GM08714 (cell line): ENCODE results near the gene UNC5A.

Experiments
- H3K4me3 ChIP-seq: fragments of 200-500 bp; sonication (Bioruptor generic); 2 replicates; pipeline ENCODE4 v1.5.1; 2014; ENCODE audit warnings: mild to moderate bottlenecking, low read length, inconsistent platforms
- ZNF274 ChIP-seq: IDR thresholded peaks from 2 replicates; pipeline ENCODE4 v1.6.1; 2012; ENCODE audit warnings: mild to moderate bottlenecking, low read depth, low read length

UNC5A gene

DNA sequence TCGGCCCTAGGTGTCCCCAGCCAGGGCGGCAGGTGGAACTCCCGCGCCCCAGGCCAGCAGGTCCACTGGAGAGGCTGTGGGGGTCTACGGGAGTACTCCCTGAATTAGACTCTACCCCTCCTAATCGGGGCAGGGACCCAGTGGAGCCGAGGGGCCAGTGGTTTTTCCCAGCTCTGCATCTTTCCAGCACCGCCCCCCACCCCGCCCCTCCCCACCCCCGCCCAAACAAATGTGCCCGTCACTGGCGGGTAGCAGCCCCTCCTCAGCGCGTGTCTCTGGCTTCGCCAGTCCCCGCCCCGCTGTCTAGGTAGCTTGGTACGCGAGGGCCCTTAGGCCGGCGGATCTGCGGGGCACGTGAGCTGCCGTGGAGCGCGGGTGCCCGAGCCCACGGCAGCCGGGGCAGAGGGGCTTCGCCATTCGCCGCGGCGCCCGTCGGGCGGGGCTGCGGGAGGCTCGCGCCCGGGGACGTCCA, 7.0 kb downstream of the UNC5A start:
- no peak for TF ChIP-seq ZNF274
- H3K4me3 ChIP-seq, result peak overlapping the region; percentile 7; the same call in 1 of the 2 replicates

DNA sequence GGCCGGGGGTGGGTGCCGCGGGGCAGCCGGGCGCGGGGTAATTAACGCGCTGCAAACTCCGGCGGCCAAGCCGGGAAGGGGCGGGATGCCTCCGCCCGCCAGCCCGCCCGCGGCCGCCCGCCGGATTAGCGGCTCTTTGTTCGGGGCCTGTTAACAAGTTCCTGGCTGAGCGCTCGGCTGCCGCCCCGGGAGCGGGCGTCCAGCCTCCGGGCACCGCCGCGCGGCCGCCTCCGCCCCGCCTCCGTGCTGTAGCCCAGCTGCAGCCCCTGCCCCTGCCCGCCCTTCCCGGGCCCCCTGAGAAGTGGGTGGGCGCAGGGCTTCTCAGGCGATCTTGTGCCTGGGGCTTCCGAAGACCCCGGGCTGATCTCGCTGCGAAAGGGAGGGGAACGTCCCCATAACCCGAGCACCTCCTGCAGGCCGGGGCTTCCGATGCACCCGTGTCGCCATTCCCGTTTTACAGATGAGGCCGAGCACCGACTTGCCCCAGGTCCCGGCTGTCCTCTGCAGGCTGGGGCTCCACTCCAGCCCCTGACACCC, 7.5 kb downstream of the UNC5A start:
- H3K4me3 ChIP-seq, result peak overlapping the region; percentile 7; the same call in 1 of the 2 replicates
- TF ChIP-seq ZNF274, result no peak

DNA sequence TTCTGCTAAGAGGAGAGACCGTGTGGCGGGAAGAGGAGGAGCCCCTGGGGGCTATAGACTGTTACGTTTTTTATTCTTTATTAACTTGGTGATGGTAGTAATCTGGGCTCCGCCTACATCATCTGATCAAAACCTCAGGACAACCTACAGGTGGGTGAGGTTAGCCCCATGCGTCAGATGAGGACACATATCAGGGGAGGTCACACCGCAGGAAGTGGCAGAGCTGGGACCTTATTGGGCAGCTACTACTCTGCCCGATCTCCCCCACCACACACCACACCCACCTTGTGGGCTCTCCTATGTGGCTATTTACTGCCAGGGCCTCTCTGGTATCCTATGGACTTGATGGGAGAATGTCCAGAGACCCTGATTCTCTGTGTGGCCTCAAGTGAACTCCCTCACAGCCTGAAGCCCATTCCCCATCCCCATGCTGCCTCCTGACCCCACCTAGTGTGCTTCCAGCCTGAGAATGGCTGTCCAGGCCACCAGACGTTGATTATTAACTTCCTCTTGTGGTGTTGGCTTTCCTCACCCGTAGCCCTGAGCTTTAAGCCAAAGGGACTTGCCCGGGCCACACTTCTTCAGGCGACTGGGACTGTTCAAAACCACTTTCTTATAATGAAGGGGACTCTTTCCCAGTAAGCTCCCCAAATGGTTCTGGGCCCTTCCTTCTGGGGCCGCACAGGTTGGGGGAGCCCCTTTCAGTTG, 8.2 kb downstream of the UNC5A start:
- peak overlapping the region; percentile 7; the same call in 1 of the 2 replicates for H3K4me3 ChIP-seq
- TF ChIP-seq ZNF274, result no peak

DNA sequence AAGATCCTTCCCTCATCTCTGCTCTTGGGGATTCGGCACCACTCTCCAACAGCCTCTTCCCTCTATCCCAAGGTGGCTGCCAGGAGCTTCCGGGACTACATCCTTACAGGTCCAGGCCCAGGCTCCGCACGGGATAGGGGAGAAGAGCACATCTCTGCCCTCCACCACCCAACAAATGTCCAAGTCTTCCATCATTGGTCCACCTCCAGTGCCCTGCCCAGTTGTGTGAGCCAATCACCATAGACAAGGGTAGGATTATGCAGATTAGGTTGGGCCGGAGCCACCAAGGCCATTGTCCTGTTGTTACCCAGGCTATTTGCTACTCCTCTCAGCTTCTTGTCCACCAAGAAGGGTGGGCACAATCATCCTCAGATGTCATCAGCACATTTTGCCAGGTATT, 9.1 kb downstream of the UNC5A start:
- H3K4me3 ChIP-seq, result no peak overlapping the region
- TF ChIP-seq ZNF274, result no peak

DNA sequence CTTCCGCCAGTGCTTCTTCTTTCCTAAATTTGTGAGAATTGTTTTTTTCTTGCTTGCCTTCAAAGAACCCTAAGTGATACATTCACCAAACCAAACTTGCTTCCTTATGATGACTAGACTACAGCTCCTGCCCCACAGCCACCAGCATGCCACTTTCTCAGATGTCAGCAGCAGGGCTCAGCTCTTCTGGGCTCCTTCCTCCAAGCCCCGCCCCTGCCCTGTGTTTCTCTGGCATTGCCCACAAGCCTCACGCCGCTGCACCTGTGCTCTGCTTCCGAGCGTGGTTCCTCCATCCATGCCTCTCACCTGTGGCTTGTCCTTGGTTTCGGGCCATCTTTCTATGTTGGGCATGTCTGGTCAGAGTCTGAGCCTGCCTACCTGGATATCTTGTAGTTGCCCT, 10.6 kb downstream of the UNC5A start:
- no peak overlapping the region for H3K4me3 ChIP-seq
- no peak for TF ChIP-seq ZNF274

DNA sequence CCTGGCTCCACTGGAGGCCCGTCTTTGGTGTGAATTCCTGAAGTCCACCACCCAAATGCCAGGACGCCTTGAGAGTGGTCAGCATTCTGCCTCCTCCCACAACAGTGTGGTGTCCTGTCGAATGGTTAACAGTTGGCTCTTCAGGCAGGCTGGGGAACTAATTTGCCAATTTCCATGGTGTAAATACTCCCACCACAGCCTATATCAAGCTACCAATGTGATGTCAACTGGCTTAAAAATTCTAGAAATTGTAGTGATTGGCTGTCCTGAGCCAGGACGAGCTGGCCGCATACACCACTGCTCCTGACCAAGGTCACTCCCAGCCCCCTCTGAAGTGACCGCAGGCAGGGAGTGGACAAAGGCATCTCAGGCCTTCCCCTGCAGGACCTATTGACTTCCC, 11.1 kb downstream of the UNC5A start:
- no peak for TF ChIP-seq ZNF274
- H3K4me3 ChIP-seq, result no peak overlapping the region

DNA sequence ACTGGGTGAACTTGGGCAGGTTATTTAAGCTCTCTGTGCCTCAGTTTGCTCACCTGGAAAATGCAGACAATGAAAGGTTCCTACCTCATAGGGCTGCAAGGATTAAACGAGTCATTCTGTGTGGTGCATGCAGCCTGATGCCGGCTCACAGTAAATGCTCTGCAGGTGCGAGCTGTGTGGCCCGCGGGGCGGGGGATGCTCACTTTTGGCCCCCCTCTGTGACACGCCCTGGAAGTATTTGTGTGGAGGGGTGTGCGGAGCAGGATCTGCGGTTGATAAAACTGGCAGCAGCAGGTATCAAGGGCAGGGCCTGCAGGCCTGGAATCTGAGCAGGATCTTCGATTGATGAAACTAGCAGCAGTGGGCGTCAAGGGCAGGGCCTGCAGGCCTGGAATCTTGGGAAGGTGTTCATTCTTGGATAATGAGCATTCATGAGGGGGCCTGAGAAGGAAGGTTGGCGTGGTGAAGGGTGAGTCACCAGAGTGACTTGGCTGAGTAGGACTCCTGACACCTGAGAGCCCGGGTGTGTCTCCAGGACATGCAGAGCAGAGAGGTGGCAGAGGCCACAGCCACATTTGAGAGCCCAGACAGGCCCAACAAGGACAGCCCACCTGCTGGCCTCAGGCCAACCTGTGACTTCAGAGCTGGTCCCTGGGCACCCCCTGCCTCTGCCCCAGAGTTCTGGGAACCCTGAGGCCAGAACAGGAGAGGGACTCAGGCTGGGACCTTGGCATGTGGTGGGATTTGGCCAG, 11.9 kb downstream of the UNC5A start:
- TF ChIP-seq ZNF274, result no peak
- H3K4me3 ChIP-seq, result no peak overlapping the region

DNA sequence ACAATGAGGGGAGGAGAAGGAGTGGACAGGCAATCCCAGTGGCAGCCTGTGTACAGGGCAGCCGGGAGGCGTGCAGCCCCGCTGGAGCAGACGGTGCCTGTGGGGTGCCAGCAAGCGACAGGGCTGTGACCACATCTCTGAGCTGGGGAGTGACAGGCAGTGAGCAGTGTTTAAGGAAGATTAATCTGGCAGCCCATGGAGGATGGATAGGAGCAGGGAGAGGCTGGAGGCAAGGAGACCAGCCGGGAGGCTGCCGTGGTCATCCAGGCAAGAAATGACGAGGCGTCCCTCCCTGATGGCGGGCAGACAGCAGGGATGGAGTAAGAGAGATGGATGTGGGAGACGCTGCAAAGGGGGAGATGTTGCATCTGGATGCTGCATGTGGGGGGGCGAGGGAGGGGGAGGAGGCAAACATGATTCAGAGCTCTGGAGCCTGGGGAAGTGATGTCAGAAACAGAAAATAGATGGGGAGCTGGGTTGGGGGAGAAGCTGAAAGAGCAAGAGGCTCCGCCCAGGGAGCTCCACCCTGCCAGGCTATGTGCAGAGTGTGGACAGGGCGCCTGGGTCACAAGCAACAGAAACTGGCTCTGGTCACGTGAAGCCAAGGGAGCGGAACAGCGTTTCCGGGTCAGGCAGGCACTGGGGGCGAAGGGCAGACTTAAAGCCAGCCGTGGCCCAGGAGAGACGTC, 12.6 kb downstream of the UNC5A start:
- TF ChIP-seq ZNF274, result no peak
- no peak overlapping the region for H3K4me3 ChIP-seq

DNA sequence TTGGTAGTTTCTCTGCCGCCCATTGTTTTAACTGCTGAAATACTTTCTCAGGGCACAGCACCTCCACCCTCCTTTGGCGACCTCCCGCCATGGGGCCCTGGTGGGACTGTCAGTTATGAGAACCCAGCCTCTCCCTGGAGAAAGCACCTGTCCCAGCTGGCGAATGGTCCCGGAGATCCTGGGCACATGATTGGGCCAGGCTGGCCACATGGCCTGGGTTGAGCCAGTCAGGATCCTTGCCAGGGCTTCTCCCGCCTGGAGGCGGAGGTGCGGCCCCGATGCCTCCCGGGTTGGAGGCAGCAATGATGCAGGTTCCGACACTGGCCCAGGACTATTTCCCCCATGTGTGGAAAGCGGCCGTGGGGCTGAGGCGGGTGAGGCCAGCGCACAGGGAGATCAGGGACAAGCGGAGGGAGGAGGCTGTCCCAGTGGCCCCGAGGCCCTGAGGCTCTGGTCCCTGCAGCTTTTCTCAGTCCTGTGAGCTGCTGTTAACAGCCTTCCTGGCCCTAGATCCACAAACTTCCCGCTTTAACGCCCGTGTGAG, 13.6 kb downstream of the UNC5A start:
- TF ChIP-seq ZNF274, result no peak

DNA sequence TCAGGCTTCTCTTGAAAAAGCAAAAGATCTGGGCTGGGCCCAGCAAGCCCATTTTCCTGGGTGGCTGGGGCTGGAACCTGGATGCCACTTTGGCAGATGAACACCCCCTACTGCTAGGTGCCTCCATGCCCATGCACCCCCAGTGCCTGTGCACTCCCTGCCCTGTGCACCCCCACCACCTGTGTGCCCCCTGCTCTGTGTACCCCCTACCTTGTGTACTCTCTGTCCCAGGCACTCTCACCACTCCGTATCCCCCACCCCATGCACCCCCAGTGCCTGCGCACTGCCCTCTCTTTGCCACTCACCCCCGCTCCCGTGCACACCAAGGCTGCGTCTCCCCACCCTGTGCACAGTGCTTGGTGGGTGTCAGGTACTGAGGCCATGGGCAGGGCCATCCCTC, 14.2 kb downstream of the UNC5A start:
- no peak overlapping the region for H3K4me3 ChIP-seq
- no peak for TF ChIP-seq ZNF274

More for the DNA sequence above, 13.6 kb downstream of the UNC5A start:
- H3K4me3 ChIP-seq, result no peak overlapping the region

DNA sequence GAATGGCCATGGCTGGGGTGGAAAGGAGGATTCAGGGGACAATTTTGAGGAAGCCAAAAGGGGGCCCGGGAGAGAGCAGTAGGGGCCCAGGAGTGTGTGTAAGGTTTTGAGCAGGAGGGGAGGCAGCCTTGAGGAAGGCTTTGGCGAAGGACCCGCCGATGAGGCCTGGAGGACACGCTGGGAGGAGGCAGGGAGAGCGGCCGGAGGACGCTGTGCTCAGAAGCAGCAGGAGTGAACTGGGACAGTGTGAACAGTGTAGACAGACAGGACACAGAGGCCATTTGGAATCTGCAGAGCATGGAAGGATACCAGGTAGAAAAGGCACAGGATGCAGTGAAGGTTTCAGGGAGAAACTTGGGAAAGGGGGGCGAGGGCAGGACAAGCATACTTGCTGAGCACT, 14.9 kb downstream of the UNC5A start:
- no peak overlapping the region for H3K4me3 ChIP-seq
- no peak for TF ChIP-seq ZNF274

DNA sequence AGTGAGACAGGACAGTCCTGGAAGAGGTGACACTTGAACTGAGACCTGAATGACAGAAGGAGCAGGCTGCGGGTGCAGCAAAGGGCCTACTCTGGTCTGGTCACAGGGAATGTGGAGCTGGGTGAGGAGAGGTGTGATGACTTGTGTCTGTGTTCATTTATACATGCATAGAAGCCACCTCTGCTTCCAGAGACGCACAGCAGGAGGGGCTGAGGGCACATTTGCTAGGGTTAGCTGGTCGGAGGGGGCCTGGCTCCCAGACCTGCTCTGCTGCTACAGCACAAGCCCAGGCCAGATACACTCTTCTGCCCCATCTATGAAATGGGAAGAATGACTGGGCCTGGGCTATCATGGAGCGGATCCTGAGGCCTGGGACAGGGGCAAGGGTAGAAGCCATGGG, 15.6 kb downstream of the UNC5A start:
- no peak for TF ChIP-seq ZNF274

DNA sequence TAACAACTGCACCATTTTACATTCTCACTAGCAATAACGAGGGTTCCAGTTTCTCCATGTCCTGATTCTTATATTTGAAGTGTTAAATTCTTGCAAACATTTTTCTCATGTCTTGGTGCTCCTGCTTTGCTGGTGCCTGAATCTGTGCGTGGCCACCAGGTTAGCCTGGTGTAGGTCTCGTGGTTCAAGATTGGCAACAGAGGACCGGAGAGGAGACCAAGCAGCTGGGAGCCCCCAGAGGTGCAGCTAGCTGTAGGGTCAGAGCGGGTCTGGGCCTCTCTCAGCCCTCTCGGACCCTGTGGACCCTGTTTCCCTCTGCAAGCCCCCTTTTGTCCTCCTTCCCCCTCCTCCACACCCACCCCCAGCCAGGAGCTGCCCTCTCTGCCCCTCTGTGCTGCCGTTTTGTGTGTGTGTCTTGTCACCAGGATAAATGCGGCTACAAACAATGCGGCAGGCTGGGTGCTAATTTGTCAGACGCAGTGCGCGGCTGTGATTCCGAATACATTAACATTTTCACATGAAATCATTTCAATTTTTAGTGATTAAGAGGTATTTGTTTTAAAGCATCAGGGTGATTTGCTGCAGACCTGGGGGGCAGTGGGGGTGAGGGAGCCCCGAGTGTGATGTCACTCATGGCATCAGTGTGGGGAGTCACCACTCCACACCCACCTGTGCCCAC, 17.5 kb downstream of the UNC5A start:
- H3K4me3 ChIP-seq, result no peak overlapping the region
- no peak for TF ChIP-seq ZNF274

More for the DNA sequence above, 15.6 kb downstream of the UNC5A start:
- H3K4me3 ChIP-seq, result no peak overlapping the region
